AG09319 (cell line): Measurements from ENCODE around the gene PIM2.

ENCODE experiments used
- DNase-seq: peaks from one replicate; pipeline ENCODE4 v3.0.0-alpha.2; 2010; ENCODE audit warnings: low read depth; ENCODE audit errors: extremely low read depth
- CTCF ChIP-seq: IDR thresholded peaks from 2 replicates; pipeline ENCODE4 v1.5.1; 2011; ENCODE audit warnings: low read depth, mild to moderate bottlenecking, inconsistent platforms, low read length, moderate library complexity

Gene PIM2

GRCh38 chrX:48911412-48912182, 7.2 kb downstream of the PIM2 start, which contains the start of gene SLC35A2:
SLC35A2 (minus strand) TSS chrX:48911646; CDS start chrX:48911636, 10 bp downstream.
- no peak for TF ChIP-seq CTCF

GRCh38 chrX:48910926-48911411, 7.9 kb downstream of the PIM2 start:
- DNase-seq: no peak
- no peak for TF ChIP-seq CTCF

More at GRCh38 chrX:48911412-48912182, 7.2 kb downstream of the PIM2 start, which contains the start of gene SLC35A2:
- DNase-seq: no peak

- no peak for DNase-seq
- TF ChIP-seq CTCF: no peak
Observed at GRCh38 chrX:48909703-48910294, 9.0 kb downstream of the PIM2 start.

GRCh38 chrX:48908600-48908999, 10.2 kb downstream of the PIM2 start:
- no peak for TF ChIP-seq CTCF

GRCh38 chrX:48905090-48905790, 13.6 kb downstream of the PIM2 start:
- no peak for TF ChIP-seq CTCF

More at GRCh38 chrX:48908600-48908999, 10.2 kb downstream of the PIM2 start:
- no peak for DNase-seq

GRCh38 chrX:48904626-48905025, 14.2 kb downstream of the PIM2 start:
- no peak for DNase-seq
- no peak for TF ChIP-seq CTCF

More at GRCh38 chrX:48905090-48905790, 13.6 kb downstream of the PIM2 start:
- DNase-seq: no peak
